Activated CD8-positive, alpha-beta T cell treated with anti-CD3 and anti-CD28 coated beads, Interleukin-2, amount 10 ng/mL, durations not matched to agents 7 days and 5 days (primary cell): ENCODE results near the gene CTAG2. TPM values are rescaled to one million over a fixed set of nuclear protein-coding genes. Genes with fewer than 3 reads are reported as not detected.

Experiments
- ATAC-seq: fragments of 150-1000 bp; cut with Tn5 transposase; one replicate; pipeline ENCODE4 v1.10.0; 2021; ENCODE audit warnings: moderate library complexity
- CTCF ChIA-PET: fragments of 350-600 bp; sonication (Branson Sonifier 250); formaldehyde crosslinking; loops from one replicate; lab custom pipeline; 2021; ENCODE audit warnings: antibody characterized with exemption; lab: Charles Lee
- POLR2A ChIA-PET: fragments of 350-600 bp; sonication (Branson Sonifier 250); formaldehyde crosslinking; loops from one replicate; lab custom pipeline; 2021; ENCODE audit warnings: antibody characterized with exemption; lab: Charles Lee
- DNase-seq: peaks from one replicate; pipeline ENCODE4 v3.0.0-alpha.2; 2020
- H3K27ac Mint-ChIP-seq: one replicate; pipeline ENCODE4 v1.8.0; 2021; ENCODE audit warnings: mild to moderate bottlenecking, mixed read lengths
- H3K27me3 Mint-ChIP-seq: one replicate; pipeline ENCODE4 v1.8.0; 2021; ENCODE audit warnings: low read depth, mixed read lengths
- H3K36me3 Mint-ChIP-seq: one replicate; pipeline ENCODE4 v1.8.0; 2021; ENCODE audit warnings: low read depth, mixed read lengths
- H3K4me1 Mint-ChIP-seq: one replicate; pipeline ENCODE4 v1.8.0; 2021; ENCODE audit warnings: low read depth, mixed read lengths
- H3K4me3 Mint-ChIP-seq: one replicate; pipeline ENCODE4 v1.8.0; 2021; ENCODE audit warnings: mild to moderate bottlenecking, mixed read lengths
- H3K9me3 Mint-ChIP-seq: one replicate; pipeline ENCODE4 v1.8.0; 2022; ENCODE audit warnings: mixed read lengths; ENCODE audit not compliant: insufficient read depth
- total RNA-seq, 2 experiments: library from RNA; stranded (reverse); gene quantifications; one replicate each; pipeline ENCODE4 v1.2.3, GENCODE V29; 2021

The CTAG2 gene
- total RNA-seq, 2 experiments from 2014 or later = not detected

- H3K27me3 Mint-ChIP-seq = no peaks in the 10 kb centered on the region
- no peak overlapping the region for H3K27ac Mint-ChIP-seq
- ATAC-seq (no peak), DNase-seq (no peak)
- ChIA-PET CTCF (no interaction called here), POLR2A (no interaction called here)
- no peak overlapping the region for H3K4me3 Mint-ChIP-seq
- no peaks in the 10 kb centered on the region for H3K36me3 Mint-ChIP-seq
- H3K9me3 Mint-ChIP-seq = no peaks in the 10 kb centered on the region
- peaks cover 23% of the 10 kb centered on the region for H3K4me1 Mint-ChIP-seq
Measured at GRCh38 chrX:154603438-154604430, 49.6 kb downstream of the CTAG2 start.

GRCh38 chrX:154602766-154603437, 50.5 kb downstream of the CTAG2 start:
- peaks cover 23% of the 10 kb centered on the region for H3K4me1 Mint-ChIP-seq
- no peak overlapping the region for H3K4me3 Mint-ChIP-seq
- CTCF ChIA-PET = no interaction called here
- ATAC-seq (no peak), DNase-seq (no peak)
- H3K36me3 Mint-ChIP-seq = no peaks in the 10 kb centered on the region
- no peaks in the 10 kb centered on the region for H3K9me3 Mint-ChIP-seq
- H3K27me3 Mint-ChIP-seq = no peaks in the 10 kb centered on the region
- H3K27ac Mint-ChIP-seq = no peak overlapping the region
- POLR2A ChIA-PET = no interaction called here

- CTCF ChIA-PET = no interaction called here
- no peaks in the 10 kb centered on the region for H3K36me3 Mint-ChIP-seq
- H3K4me3 Mint-ChIP-seq = no peak overlapping the region
- no peaks in the 10 kb centered on the region for H3K27me3 Mint-ChIP-seq
- POLR2A ChIA-PET = no interaction called here
- no peak overlapping the region for H3K27ac Mint-ChIP-seq
- no peaks in the 10 kb centered on the region for H3K9me3 Mint-ChIP-seq
- no peak for DNase-seq
- peaks cover 23% of the 10 kb centered on the region for H3K4me1 Mint-ChIP-seq
- no peak for ATAC-seq
Measured at GRCh38 chrX:154602226-154602625, 51.2 kb downstream of the CTAG2 start.

Other genes starting within 250 kb of the CTAG2 start
- 10 to 100 TPM; 22.5 to 26.5 TPM for gene DNASE1L1, start 244.3 kb downstream of the CTAG2 start, total RNA-seq
- 10 to 100 TPM; 76.5 to 77.4 TPM for gene TAFAZZIN, start 242.0 kb downstream of the CTAG2 start, total RNA-seq
- gene ATP6AP1, start 224.9 kb downstream of the CTAG2 start, total RNA-seq = 10 to 100 TPM; 41.5 to 43.5 TPM
- 10 to 100 TPM; 92.7 to 95.5 TPM for gene GDI1, start 216.4 kb downstream of the CTAG2 start, total RNA-seq
- gene FAM50A, start 209.4 kb downstream of the CTAG2 start, total RNA-seq = 10 to 100 TPM; 62.7 to 63.5 TPM
- gene PLXNA3, start 195.3 kb downstream of the CTAG2 start, total RNA-seq = 10 to 100 TPM; 48.9 to 53.6 TPM
- 10 to 100 TPM; 49.6 to 51.0 TPM for gene LAGE3, start 174.3 kb downstream of the CTAG2 start, total RNA-seq
- gene UBL4A, start 167.0 kb downstream of the CTAG2 start, total RNA-seq = 10 to 100 TPM; 52.1 to 54.0 TPM
- gene SLC10A3, start 162.9 kb downstream of the CTAG2 start, total RNA-seq = 10 to 100 TPM; 29.1 to 30.8 TPM
- gene FAM3A, start 137.3 kb downstream of the CTAG2 start, total RNA-seq = 10 to 100 TPM; 28.5 to 31.6 TPM
- 100 to 1,000 TPM; 133 to 135 TPM for gene G6PD, start 106.7 kb downstream of the CTAG2 start, total RNA-seq
- 10 to 100 TPM; 51.1 to 56.0 TPM for gene IKBKG, start 106.0 kb downstream of the CTAG2 start, total RNA-seq
- gene CTAG1A, start 68.4 kb downstream of the CTAG2 start, total RNA-seq = not detected
- not detected for gene CTAG1B, start 34.3 kb downstream of the CTAG2 start, total RNA-seq
- 10 to 100 TPM in 1 of 2 experiments, 1 to 10 TPM in 1; 9.9 to 10.3 TPM for gene GAB3, start 97.5 kb upstream of the CTAG2 start, total RNA-seq
- gene DKC1, start 109.3 kb upstream of the CTAG2 start, total RNA-seq = 10 to 100 TPM; 76.0 to 82.8 TPM
- gene MPP1, start 151.9 kb upstream of the CTAG2 start, total RNA-seq = 10 to 100 TPM; 69.4 to 72.6 TPM
- not detected for gene SMIM9, start 181.1 kb upstream of the CTAG2 start, total RNA-seq
- 10 to 100 TPM; 51.0 to 54.4 TPM for gene F8A1, start 232.8 kb upstream of the CTAG2 start, total RNA-seq